ENCODE results near the gene COQ7.

DNA sequence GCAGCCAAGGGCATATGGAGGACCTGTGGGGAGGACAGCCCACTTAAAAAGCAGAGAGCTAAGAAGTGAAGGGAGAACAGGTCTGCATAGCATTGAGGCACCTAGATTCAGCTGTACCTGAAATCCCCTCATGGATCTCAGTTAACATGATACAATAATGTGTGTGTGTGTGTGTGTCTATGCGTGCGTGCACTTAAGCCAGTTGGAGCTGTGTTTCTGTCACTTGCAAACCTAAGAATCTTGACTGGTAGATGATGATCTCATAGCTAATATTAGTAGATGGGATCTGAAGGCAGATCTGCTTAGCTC, 44.6 kb downstream of the COQ7 start:
- TF ChIP-seq, protein P1, sequence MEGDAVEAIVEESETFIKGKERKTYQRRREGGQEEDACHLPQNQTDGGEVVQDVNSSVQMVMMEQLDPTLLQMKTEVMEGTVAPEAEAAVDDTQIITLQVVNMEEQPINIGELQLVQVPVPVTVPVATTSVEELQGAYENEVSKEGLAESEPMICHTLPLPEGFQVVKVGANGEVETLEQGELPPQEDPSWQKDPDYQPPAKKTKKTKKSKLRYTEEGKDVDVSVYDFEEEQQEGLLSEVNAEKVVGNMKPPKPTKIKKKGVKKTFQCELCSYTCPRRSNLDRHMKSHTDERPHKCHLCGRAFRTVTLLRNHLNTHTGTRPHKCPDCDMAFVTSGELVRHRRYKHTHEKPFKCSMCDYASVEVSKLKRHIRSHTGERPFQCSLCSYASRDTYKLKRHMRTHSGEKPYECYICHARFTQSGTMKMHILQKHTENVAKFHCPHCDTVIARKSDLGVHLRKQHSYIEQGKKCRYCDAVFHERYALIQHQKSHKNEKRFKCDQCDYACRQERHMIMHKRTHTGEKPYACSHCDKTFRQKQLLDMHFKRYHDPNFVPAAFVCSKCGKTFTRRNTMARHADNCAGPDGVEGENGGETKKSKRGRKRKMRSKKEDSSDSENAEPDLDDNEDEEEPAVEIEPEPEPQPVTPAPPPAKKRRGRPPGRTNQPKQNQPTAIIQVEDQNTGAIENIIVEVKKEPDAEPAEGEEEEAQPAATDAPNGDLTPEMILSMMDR (conservative IDR thresholded peaks at IDR 0.05; ENCODE audit: low read length), result no peak
- no peak for TF ChIP-seq EZH2phosphoT487 (IDR thresholded peaks at IDR 0.05; ENCODE audit: borderline replicate concordance, low read depth, low read length)

Measured in OCI-LY7 (cell line).